Renal cortical epithelial cell (primary cell): ENCODE data around the gene SUGT1. TPM values are rescaled to one million over a fixed set of nuclear protein-coding genes. Genes with fewer than 3 reads are reported as not detected.
"Not testable (repeated sequence)": the region's sequence is repeated elsewhere in the genome, so short reads cannot be mapped to it uniquely, and the experiment has no call there.

Experiments used
- DNase-seq: peaks from one replicate; pipeline ENCODE4 v3.0.0-alpha.2; 2011; ENCODE audit warnings: low read depth
- total RNA-seq: library from RNA; depleted of rRNA; stranded (reverse); fragments of >200 nt; gene quantifications from 2 replicates; pipeline ENCODE4 v1.2.3, GENCODE V29; 2014

Gene SUGT1
- total RNA-seq = 55.9 and 70.7 TPM in 2 replicates

GRCh38 chr13:52652196-52652979, at the start of gene SUGT1:
Gene SUGT1, plus strand, starts transcription at chr13:52652836. Its CDS starts 85 bp downstream, at chr13:52652921.
- DNase-seq = peak; percentile 95

GRCh38 chr13:52603316-52603715, 49.3 kb upstream of the SUGT1 start:
- DNase-seq = not testable (repeated sequence)

- not testable (repeated sequence) for DNase-seq
These were observed 46.5 kb upstream of the SUGT1 start for GRCh38 chr13:52606126-52606525.

GRCh38 chr13:52606795-52607194, 45.8 kb upstream of the SUGT1 start:
- DNase-seq = not testable (repeated sequence)

- not testable (repeated sequence) for DNase-seq
These were observed 44.5 kb upstream of the SUGT1 start for GRCh38 chr13:52608184-52608583.

GRCh38 chr13:52609013-52609606, 43.5 kb upstream of the SUGT1 start:
- DNase-seq = peak; percentile 51

GRCh38 chr13:52610158-52610557, 42.5 kb upstream of the SUGT1 start:
- DNase-seq = not testable (repeated sequence)

GRCh38 chr13:52615134-52615801, 37.4 kb upstream of the SUGT1 start:
- no peak for DNase-seq

GRCh38 chr13:52615812-52616211, 36.8 kb upstream of the SUGT1 start:
- DNase-seq = no peak

- DNase-seq = peak; percentile 69
These were observed 35.3 kb upstream of the SUGT1 start for GRCh38 chr13:52617070-52618060.

GRCh38 chr13:52631083-52631690, 21.4 kb upstream of the SUGT1 start:
- DNase-seq = peak; percentile 59

GRCh38 chr13:52638666-52639328, 13.8 kb upstream of the SUGT1 start:
- DNase-seq = no peak

- no peak for DNase-seq
These were observed 10.5 kb upstream of the SUGT1 start, which contains the start of gene HNRNPA1L2 for GRCh38 chr13:52642131-52642530. Gene HNRNPA1L2, plus strand, starts transcription at chr13:52642431. Its CDS starts 62 bp downstream, at chr13:52642493.

- no peak for DNase-seq
These were observed 8.5 kb upstream of the SUGT1 start for GRCh38 chr13:52644108-52644507.

- no peak for DNase-seq
These were observed 5.7 kb upstream of the SUGT1 start for GRCh38 chr13:52646967-52647366.

GRCh38 chr13:52650731-52651130, 1.9 kb upstream of the SUGT1 start:
- DNase-seq = no peak

GRCh38 chr13:52651897-52652195, 790 bp upstream of the SUGT1 start:
- DNase-seq = no peak

- no peak for DNase-seq
These were observed 306 bp downstream of the SUGT1 start for GRCh38 chr13:52652980-52653303.

- no peak for DNase-seq
These were observed 6.7 kb downstream of the SUGT1 start for GRCh38 chr13:52659340-52659739.

GRCh38 chr13:52664272-52664671, 11.6 kb downstream of the SUGT1 start:
- DNase-seq = no peak

- DNase-seq = peak; percentile 64
These were observed 12.7 kb downstream of the SUGT1 start for GRCh38 chr13:52665325-52665724.
